CD4-positive, alpha-beta T cell treated with Interferon gamma for 1 hour (primary cell): ENCODE measurements around the gene CALML4.
"Not testable (repeated sequence)": the region's sequence is repeated elsewhere in the genome, so short reads cannot be mapped to it uniquely, and the experiment has no call there.

Source experiments
- DNase-seq: peaks from one replicate; pipeline ENCODE4 v3.0.0-alpha.2; 2020

The CALML4 gene

GRCh38 chr15:68204776-68205557 lies at the start of gene CALML4:
CALML4 (minus strand) TSS chr15:68205332; CDS start chr15:68205247, 85 bp downstream.
- DNase-seq, result no peak

GRCh38 chr15:68252925-68253534 lies 47.9 kb upstream of the CALML4 start:
- no peak for DNase-seq

GRCh38 chr15:68249058-68249713 lies 44.1 kb upstream of the CALML4 start:
- no peak for DNase-seq

- no peak for DNase-seq
Observed at GRCh38 chr15:68244235-68244634, 39.1 kb upstream of the CALML4 start.

GRCh38 chr15:68241088-68241935 lies 36.2 kb upstream of the CALML4 start:
- DNase-seq, result no peak

- no peak for DNase-seq
Observed at GRCh38 chr15:68239025-68239424, 33.9 kb upstream of the CALML4 start.

GRCh38 chr15:68235022-68235421 lies 29.9 kb upstream of the CALML4 start:
- no peak for DNase-seq

- DNase-seq, result not testable (repeated sequence)
Observed at GRCh38 chr15:68234520-68234919, 29.4 kb upstream of the CALML4 start.

- no peak for DNase-seq
Observed at GRCh38 chr15:68234060-68234459, 28.9 kb upstream of the CALML4 start.

- no peak for DNase-seq
Observed at GRCh38 chr15:68232937-68233336, 27.8 kb upstream of the CALML4 start.

- no peak for DNase-seq
Observed at GRCh38 chr15:68232449-68232848, 27.3 kb upstream of the CALML4 start.

- no peak for DNase-seq
Observed at GRCh38 chr15:68231102-68231818, 26.1 kb upstream of the CALML4 start.

GRCh38 chr15:68230157-68231100 lies 25.3 kb upstream of the CALML4 start:
- DNase-seq, result no peak

- peak; percentile 81 for DNase-seq
Observed at GRCh38 chr15:68229386-68230156, 24.4 kb upstream of the CALML4 start, which contains the start of gene CLN6. CLN6 (minus strand) TSS chr15:68229728; CDS start chr15:68229584, 144 bp downstream.

- DNase-seq, result no peak
Observed at GRCh38 chr15:68228971-68229385, 23.8 kb upstream of the CALML4 start.

GRCh38 chr15:68228143-68228970 lies 23.2 kb upstream of the CALML4 start:
- no peak for DNase-seq

- no peak for DNase-seq
Observed at GRCh38 chr15:68227643-68228142, 22.6 kb upstream of the CALML4 start.

- DNase-seq, result not testable (repeated sequence)
Observed at GRCh38 chr15:68225442-68225841, 20.3 kb upstream of the CALML4 start.
